H9 (cell line): Measurements from ENCODE around the gene FSD1. TPM values are rescaled to one million over a fixed set of nuclear protein-coding genes. Genes with fewer than 3 reads are reported as not detected.

Experiments used
- DNase-seq: peaks from one replicate; pipeline ENCODE4 v3.0.0-alpha.2; 2017
- H2AFZ ChIP-seq: one replicate; pipeline ENCODE4 v1.6.1; 2013; ENCODE audit warnings: mild to moderate bottlenecking, low read length, control low read depth, moderate library complexity
- H2AK5ac ChIP-seq: 2 replicates; pipeline ENCODE4 v1.6.1; 2013; ENCODE audit warnings: low read length, control low read depth, mixed read lengths; ENCODE audit not compliant: insufficient read length
- H2BK120ac ChIP-seq: one replicate; pipeline ENCODE4 v1.6.1; 2013; ENCODE audit warnings: low read depth, mild to moderate bottlenecking, low read length, control low read depth, inconsistent platforms; ENCODE audit not compliant: poor library complexity, severe bottlenecking
- H2BK12ac ChIP-seq: 2 replicates; pipeline ENCODE4 v1.6.1; 2013; ENCODE audit warnings: low read length, control low read depth, mixed read lengths, low read depth; ENCODE audit not compliant: insufficient read length
- H2BK15ac ChIP-seq: 2 replicates; pipeline ENCODE4 v1.6.1; 2013; ENCODE audit warnings: low read depth, low read length, control low read depth
- H2BK20ac ChIP-seq: one replicate; pipeline ENCODE4 v1.6.1; 2013; ENCODE audit warnings: low read depth, mild to moderate bottlenecking, low read length, control low read depth, inconsistent platforms; ENCODE audit not compliant: poor library complexity, severe bottlenecking
- H2BK5ac ChIP-seq: 2 replicates; pipeline ENCODE4 v1.6.1; 2013; ENCODE audit warnings: low read length, control low read depth, mixed read lengths; ENCODE audit not compliant: insufficient read length
- H3K14ac ChIP-seq: 2 replicates; pipeline ENCODE4 v1.6.1; 2013; ENCODE audit warnings: low read length, control low read depth; ENCODE audit not compliant: insufficient read depth
- H3K18ac ChIP-seq: 2 replicates; pipeline ENCODE4 v1.6.1; 2013; ENCODE audit warnings: low read depth, mild to moderate bottlenecking, mixed read lengths, low read length, control low read depth; ENCODE audit not compliant: insufficient read length
- H3K23ac ChIP-seq: 2 replicates; pipeline ENCODE4 v1.6.1; 2013; ENCODE audit warnings: low read length, control low read depth, mixed read lengths, low read depth; ENCODE audit not compliant: insufficient read length
- H3K23me2 ChIP-seq: 2 replicates; pipeline ENCODE4 v1.6.1; 2013; ENCODE audit warnings: low read depth, mild to moderate bottlenecking, mixed read lengths, low read length, control low read depth; ENCODE audit not compliant: insufficient read length, poor library complexity, severe bottlenecking
- H3K27ac ChIP-seq: 2 replicates; pipeline ENCODE4 v1.5.1; 2013; ENCODE audit warnings: low read length, control low read depth, mixed read lengths, low read depth; ENCODE audit not compliant: insufficient read length
- H3K27me3 ChIP-seq: 2 replicates; pipeline ENCODE4 v1.6.1; 2013; ENCODE audit warnings: low read length, control low read depth, inconsistent platforms; ENCODE audit not compliant: insufficient read depth
- H3K4ac ChIP-seq: 2 replicates; pipeline ENCODE4 v1.6.1; 2013; ENCODE audit warnings: low read depth, mild to moderate bottlenecking, control low read depth, inconsistent platforms, low read length, moderate library complexity
- H3K4me1 ChIP-seq: 2 replicates; pipeline ENCODE4 v1.6.1; 2013; ENCODE audit warnings: low read length, control low read depth, inconsistent platforms; ENCODE audit not compliant: insufficient read depth
- H3K4me2 ChIP-seq: 2 replicates; pipeline ENCODE4 v1.6.1; 2013; ENCODE audit warnings: low read length, control low read depth, mixed read lengths; ENCODE audit not compliant: insufficient read length, insufficient read depth
- H3K56ac ChIP-seq: 2 replicates; pipeline ENCODE4 v1.6.1; 2013; ENCODE audit warnings: low read depth, mild to moderate bottlenecking, mixed read lengths, low read length, control low read depth; ENCODE audit not compliant: insufficient read length
- H3K79me1 ChIP-seq: 2 replicates; pipeline ENCODE4 v1.6.1; 2013; ENCODE audit warnings: low read depth, mild to moderate bottlenecking, moderate library complexity, low read length, control low read depth, inconsistent platforms; ENCODE audit not compliant: insufficient read depth, poor library complexity, severe bottlenecking
- H3K79me2 ChIP-seq: 2 replicates; pipeline ENCODE4 v1.6.1; 2013; ENCODE audit warnings: low read length, control low read depth, inconsistent platforms; ENCODE audit not compliant: insufficient read depth
- H3K9ac ChIP-seq: 2 replicates; pipeline ENCODE4 v1.6.1; 2013; ENCODE audit warnings: low read length, control low read depth, mixed read lengths; ENCODE audit not compliant: insufficient read length; ENCODE audit errors: extremely low read depth
- H3K9me3 ChIP-seq: one replicate; pipeline ENCODE4 v1.6.1; 2013; ENCODE audit warnings: low read depth, low read length, inconsistent platforms; ENCODE audit not compliant: control insufficient read depth
- H3T11ph ChIP-seq: one replicate; pipeline ENCODE4 v1.6.1; 2013; ENCODE audit warnings: mild to moderate bottlenecking, low read length, control low read depth, inconsistent platforms
- H4K20me1 ChIP-seq: one replicate; pipeline ENCODE4 v1.6.1; 2013; ENCODE audit not compliant: control insufficient read depth, insufficient read length, insufficient read depth
- H4K5ac ChIP-seq: 2 replicates; pipeline ENCODE4 v1.6.1; 2013; ENCODE audit warnings: low read depth, mild to moderate bottlenecking, mixed read lengths, low read length, control low read depth; ENCODE audit not compliant: insufficient read length
- H4K8ac ChIP-seq: replicated peaks from 2 replicates; pipeline ENCODE4 v1.6.1; 2013; ENCODE audit warnings: low read length, control low read depth, mixed read lengths, low read depth; ENCODE audit not compliant: insufficient read length
- H4K91ac ChIP-seq: 2 replicates; pipeline ENCODE4 v1.6.1; 2013; ENCODE audit warnings: low read depth, mild to moderate bottlenecking, moderate library complexity, mixed read lengths, low read length, control low read depth; ENCODE audit not compliant: insufficient read length
- H3K27ac Mint-ChIP-seq, 3 experiments: 2 replicates in 2 of 3; 3 replicates in 1 of 3; pipeline ENCODE4 v1.8.0; 2020 to 2021; ENCODE audit warnings: mixed read lengths in 3 of 3, mild to moderate bottlenecking in 1 of 3, moderate library complexity in 1 of 3
- H3K27me3 Mint-ChIP-seq: 2 replicates; pipeline ENCODE4 v1.8.0; 2021; ENCODE audit warnings: low read depth, mild to moderate bottlenecking, moderate library complexity, mixed read lengths
- H3K36me3 Mint-ChIP-seq, 3 experiments: 2 replicates in 2 of 3; 3 replicates in 1 of 3; pipeline ENCODE4 v1.8.0; 2020 to 2021; ENCODE audit warnings: low read depth in 3 of 3, mixed read lengths in 3 of 3; ENCODE audit not compliant: insufficient read depth in 1 of 3
- H3K4me1 Mint-ChIP-seq, 2 experiments: 2 replicates each; pipeline ENCODE4 v1.8.0; 2020; ENCODE audit warnings: mixed read lengths in 2 of 2
- H3K4me3 Mint-ChIP-seq, 2 experiments: 2 replicates in 1 of 2; 3 replicates in 1 of 2; pipeline ENCODE4 v1.8.0; 2020 to 2021; ENCODE audit warnings: mild to moderate bottlenecking in 2 of 2, mixed read lengths in 2 of 2, moderate library complexity in 1 of 2
- H3K9me3 Mint-ChIP-seq, 2 experiments: 2 replicates in 1 of 2; 3 replicates in 1 of 2; pipeline ENCODE4 v1.8.0; 2020; ENCODE audit warnings: mild to moderate bottlenecking in 2 of 2, mixed read lengths in 2 of 2, moderate library complexity in 1 of 2
- CTCF ChIP-seq: fragments of 200-600 bp; sonication (generic); conservative IDR thresholded peaks from 3 replicates; pipeline ENCODE4 v1.8.0; 2021; ENCODE audit warnings: antibody characterized with exemption, mild to moderate bottlenecking
- WGBS: extraction: QIAGEN DNeasy Blood & Tissue Kit; methylation state at CpG from one replicate; pipeline ENCODE4 v1.1.7; 2013; ENCODE audit warnings: missing lambda C conversion rate, low lambda C conversion rate, mixed read lengths; ENCODE audit not compliant: insufficient read length; ENCODE audit errors: extremely low coverage; 5-methylcytosine and 5-hydroxymethylcytosine counted together
- total RNA-seq: library from RNA; stranded (reverse); gene quantifications from 2 replicates; pipeline ENCODE4 v1.2.1, GENCODE V29; 2021

FSD1 gene
- total RNA-seq, 1 experiment from 2014 or later: 53.6 TPM

- Mint-ChIP-seq H3K27ac (peak within 1 kb of the TSS; percentile 94 to 99 (median 99)), H3K4me3 (peak within 1 kb of the TSS; percentile 85 to 92), H3K9me3 (no peaks in the 10 kb centered on the region; a peak in 1 of 5 replicates), H3K27me3 (peaks cover 7% of the 10 kb centered on the region), H3K4me1 (peaks cover 7 to 13% of the 10 kb centered on the region in 2 experiments), H3K36me3 (peaks cover 11 to 30% (median 29%) of the 10 kb centered on the region in 3 experiments)
- H3K79me2 ChIP-seq: no peaks in the 10 kb centered on the region
- no peaks in the 10 kb centered on the region for H4K20me1 ChIP-seq
- H2BK120ac ChIP-seq: peak within 1 kb of the TSS; percentile 52
- peak within 1 kb of the TSS; percentile 88 for H3K4me2 ChIP-seq
- no peaks in the 10 kb centered on the region for H3K79me1 ChIP-seq
- no CpG with 5 or more reads among the region's 101 CpGs for WGBS
- H2AK5ac ChIP-seq: no peak within 1 kb of the TSS
- no peak within 1 kb of the TSS for H2BK20ac ChIP-seq
- no peak for TF ChIP-seq CTCF
- no peaks in the 10 kb centered on the region for H3K9me3 ChIP-seq
- H2BK15ac ChIP-seq: no peak within 1 kb of the TSS
- peak within 1 kb of the TSS; percentile 88 for H3K9ac ChIP-seq
- H4K8ac ChIP-seq: no peak within 1 kb of the TSS
- H2BK5ac ChIP-seq: no peak within 1 kb of the TSS
- peak within 1 kb of the TSS; percentile 86 for H3K18ac ChIP-seq
- H3K23me2 ChIP-seq: peaks cover 8% of the 10 kb centered on the region
- no peak within 1 kb of the TSS for H3K23ac ChIP-seq
- no peak within 1 kb of the TSS for H2AFZ ChIP-seq
- H3K4me1 ChIP-seq: no peaks in the 10 kb centered on the region
- H4K5ac ChIP-seq: no peak within 1 kb of the TSS
- no peak within 1 kb of the TSS for H3T11ph ChIP-seq
- H3K4ac ChIP-seq: no peak within 1 kb of the TSS; the same call in 1 of the 2 replicates
- H4K91ac ChIP-seq: no peak within 1 kb of the TSS
- H3K27me3 ChIP-seq: no peaks in the 10 kb centered on the region
- peak within 1 kb of the TSS; percentile 87 for H3K14ac ChIP-seq
- peak; percentile 86 for DNase-seq
- H3K56ac ChIP-seq: no peak within 1 kb of the TSS
- no peak within 1 kb of the TSS for H2BK12ac ChIP-seq
- peak within 1 kb of the TSS; percentile 20 for H3K27ac ChIP-seq
Observed at GRCh38 chr19:4343370-4344307, 39.2 kb downstream of the FSD1 start, which contains the start of gene MPND. Gene MPND, plus strand, starts transcription at chr19:4343562. Its CDS starts 32 bp downstream, at chr19:4343594.
